ENCODE measurements around the gene PRKG1. TPM values are rescaled to one million over a fixed set of nuclear protein-coding genes. Genes with fewer than 3 reads are reported as not detected.

The PRKG1 gene
- polyA plus RNA-seq, 1 donor (not counting 4 experiments of a cell fraction or from before 2014, with no cell fraction given): 0.24 TPM

DNA sequence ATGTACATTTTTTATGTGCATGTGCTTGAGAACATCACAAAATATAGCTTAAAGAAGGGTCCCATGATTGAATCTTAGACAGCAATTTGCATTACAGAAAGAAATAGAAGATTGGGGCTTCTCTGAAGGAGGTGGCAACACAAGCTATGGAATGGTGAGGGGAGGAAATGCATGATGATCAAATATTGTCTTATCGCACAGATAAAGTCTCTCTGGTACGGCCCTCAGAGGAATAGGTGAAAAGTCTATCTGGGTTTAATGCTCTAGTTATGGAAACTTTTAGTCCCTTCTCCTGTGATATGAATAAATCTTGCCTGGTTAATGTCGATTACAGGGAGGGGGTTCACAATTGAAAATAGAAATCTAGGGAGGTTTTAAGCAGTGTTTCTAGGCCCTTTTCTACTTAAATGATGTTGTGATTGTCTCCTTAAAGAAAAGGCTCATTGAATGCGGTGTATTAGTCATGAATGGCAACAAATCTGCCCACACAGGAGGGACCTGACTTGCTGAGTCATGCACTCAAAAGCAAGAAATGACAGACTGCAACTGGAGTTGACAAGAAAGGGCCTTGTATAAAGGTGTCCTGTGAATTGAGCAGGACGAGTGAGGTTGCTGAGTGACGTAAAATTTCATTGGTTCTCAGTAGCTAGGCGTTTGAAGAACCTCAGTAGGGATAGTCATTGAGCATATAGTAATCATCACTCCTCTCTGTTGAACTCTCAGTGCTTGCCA lies 758.5 kb downstream of the PRKG1 start:
- Histone ChIP-seq H2AFZ (ENCODE audit: control insufficient read depth, low read length) (peak overlapping the region; percentile 2), H3K9me3 (ENCODE audit: control insufficient read depth, low read depth, low read length) (no peaks in the 10 kb centered on the region), H4K20me1 (ENCODE audit: control insufficient read depth, extremely low read depth, insufficient read depth, low read length) (no peaks in the 10 kb centered on the region), H3K4me3 (ENCODE audit: control insufficient read depth in 2 of 3, extremely low read depth in 1 of 3, insufficient read depth in 2 of 3, low read depth in 1 of 3, low read length in 3 of 3) (no peak overlapping the region), H3K27ac (ENCODE audit: control insufficient read depth, insufficient read depth, low read length) (peak overlapping the region; percentile 7), H3K4me2 (ENCODE audit: control insufficient read depth, extremely low read depth, insufficient read depth, low read depth, low read length) (peak overlapping the region; percentile 13), H3K4me1 (ENCODE audit: control insufficient read depth, extremely low read depth, insufficient read depth, low read length) (peaks cover 7% of the 10 kb centered on the region), H3K9ac (ENCODE audit: control insufficient read depth, extremely low read depth, insufficient read depth, low read length) (no peak overlapping the region), H3K9me1 (ENCODE audit: control insufficient read depth, extremely low read depth, insufficient read depth, low read length) (no peaks in the 10 kb centered on the region), H3K36me3 (ENCODE audit: control insufficient read depth in 2 of 2, extremely low read depth in 1 of 2, insufficient read depth in 2 of 2, low read length in 2 of 2) (no peaks in the 10 kb centered on the region), H3K79me2 (ENCODE audit: control insufficient read depth, insufficient read depth, low read length) (no peaks in the 10 kb centered on the region), H3K27me3 (ENCODE audit: control insufficient read depth, extremely low read depth, insufficient read depth, low read length) (no peaks in the 10 kb centered on the region)
- peak; percentile 95 for FAIRE-seq
- peak; percentile 83 for DNase-seq (ENCODE audit: low read depth, low spot score)
- TF ChIP-seq, protein P1, sequence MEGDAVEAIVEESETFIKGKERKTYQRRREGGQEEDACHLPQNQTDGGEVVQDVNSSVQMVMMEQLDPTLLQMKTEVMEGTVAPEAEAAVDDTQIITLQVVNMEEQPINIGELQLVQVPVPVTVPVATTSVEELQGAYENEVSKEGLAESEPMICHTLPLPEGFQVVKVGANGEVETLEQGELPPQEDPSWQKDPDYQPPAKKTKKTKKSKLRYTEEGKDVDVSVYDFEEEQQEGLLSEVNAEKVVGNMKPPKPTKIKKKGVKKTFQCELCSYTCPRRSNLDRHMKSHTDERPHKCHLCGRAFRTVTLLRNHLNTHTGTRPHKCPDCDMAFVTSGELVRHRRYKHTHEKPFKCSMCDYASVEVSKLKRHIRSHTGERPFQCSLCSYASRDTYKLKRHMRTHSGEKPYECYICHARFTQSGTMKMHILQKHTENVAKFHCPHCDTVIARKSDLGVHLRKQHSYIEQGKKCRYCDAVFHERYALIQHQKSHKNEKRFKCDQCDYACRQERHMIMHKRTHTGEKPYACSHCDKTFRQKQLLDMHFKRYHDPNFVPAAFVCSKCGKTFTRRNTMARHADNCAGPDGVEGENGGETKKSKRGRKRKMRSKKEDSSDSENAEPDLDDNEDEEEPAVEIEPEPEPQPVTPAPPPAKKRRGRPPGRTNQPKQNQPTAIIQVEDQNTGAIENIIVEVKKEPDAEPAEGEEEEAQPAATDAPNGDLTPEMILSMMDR (optimal IDR thresholded peaks at IDR 0.05 in 1 of 3, IDR thresholded peaks at IDR 0.05 in 1 of 3, conservative IDR thresholded peaks at IDR 0.05 in 1 of 3; ENCODE audit: extremely low read depth in 1 of 3, insufficient read depth in 2 of 3, low read length in 3 of 3): no peak
- TF ChIP-seq EZH2 (IDR thresholded peaks at IDR 0.05; ENCODE audit: low read length): no peak
- dilution Hi-C loops (cut with MboI; ENCODE audit: extremely low pct_ligation_motif_present, low sequenced_read_pairs): no loop called here

DNA sequence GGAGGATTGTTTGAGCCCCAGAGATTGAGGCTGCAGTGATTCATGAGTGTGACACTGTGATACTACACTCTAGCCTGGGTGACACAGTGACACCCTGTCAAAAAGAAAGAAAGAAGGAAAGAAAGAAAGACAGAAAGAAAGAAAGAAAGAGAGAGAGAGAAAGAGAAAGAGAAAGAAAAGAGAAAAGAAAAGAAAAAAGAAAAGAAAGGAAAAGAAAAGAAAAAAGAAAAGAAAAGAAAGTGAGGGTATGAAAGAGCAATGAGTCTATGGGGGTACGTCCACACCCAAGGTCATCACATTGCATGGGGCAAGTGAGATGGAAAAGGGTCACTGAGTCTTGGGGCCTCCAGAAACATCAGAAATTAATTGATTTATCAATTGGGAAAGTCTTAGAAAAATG lies 760.3 kb downstream of the PRKG1 start:
- H3K27me3 ChIP-seq (ENCODE audit: control insufficient read depth, extremely low read depth, insufficient read depth, low read length): no peaks in the 10 kb centered on the region
- H3K79me2 ChIP-seq (ENCODE audit: control insufficient read depth, insufficient read depth, low read length): no peaks in the 10 kb centered on the region
- H4K20me1 ChIP-seq (ENCODE audit: control insufficient read depth, extremely low read depth, insufficient read depth, low read length): no peaks in the 10 kb centered on the region
- FAIRE-seq (no peak), DNase-seq (ENCODE audit: low read depth, low spot score) (no peak)
- no peaks in the 10 kb centered on the region for H3K36me3 ChIP-seq (ENCODE audit: control insufficient read depth in 2 of 2, extremely low read depth in 1 of 2, insufficient read depth in 2 of 2, low read length in 2 of 2)
- peaks cover 7% of the 10 kb centered on the region for H3K4me1 ChIP-seq (ENCODE audit: control insufficient read depth, extremely low read depth, insufficient read depth, low read length)
- no peak overlapping the region for H3K4me3 ChIP-seq (ENCODE audit: control insufficient read depth in 2 of 3, extremely low read depth in 1 of 3, insufficient read depth in 2 of 3, low read depth in 1 of 3, low read length in 3 of 3)
- dilution Hi-C loops (cut with MboI; ENCODE audit: extremely low pct_ligation_motif_present, low sequenced_read_pairs): no loop called here
- H3K4me2 ChIP-seq (ENCODE audit: control insufficient read depth, extremely low read depth, insufficient read depth, low read depth, low read length): no peak overlapping the region
- no peaks in the 10 kb centered on the region for H3K9me3 ChIP-seq (ENCODE audit: control insufficient read depth, low read depth, low read length)
- H3K27ac ChIP-seq (ENCODE audit: control insufficient read depth, insufficient read depth, low read length): no peak overlapping the region
- TF ChIP-seq EZH2 (IDR thresholded peaks at IDR 0.05; ENCODE audit: low read length): no peak
- TF ChIP-seq, protein P1 (optimal IDR thresholded peaks at IDR 0.05 in 1 of 3, IDR thresholded peaks at IDR 0.05 in 1 of 3, conservative IDR thresholded peaks at IDR 0.05 in 1 of 3; ENCODE audit: extremely low read depth in 1 of 3, insufficient read depth in 2 of 3, low read length in 3 of 3): no peak
- no peak overlapping the region for H2AFZ ChIP-seq (ENCODE audit: control insufficient read depth, low read length)
- no peaks in the 10 kb centered on the region for H3K9me1 ChIP-seq (ENCODE audit: control insufficient read depth, extremely low read depth, insufficient read depth, low read length)
- H3K9ac ChIP-seq (ENCODE audit: control insufficient read depth, extremely low read depth, insufficient read depth, low read length): no peak overlapping the region

Measured in keratinocyte (primary cell).